Right ventricle myocardium inferior (tissue), 1 donor: ENCODE data around the gene CLEC11A. TPM values are rescaled to one million over a fixed set of nuclear protein-coding genes. Genes with fewer than 3 reads are reported as not detected.
"Not testable (repeated sequence)": the region's sequence is repeated elsewhere in the genome, so short reads cannot be mapped to it uniquely, and the experiment has no call there.

Experiments
- ATAC-seq: fragments of 200-7000 bp; cut with Tn5 transposase; one replicate; pipeline ENCODE4 v1.9.1; 2020; ENCODE audit warnings: mild to moderate bottlenecking, moderate library complexity
- DNase-seq: peaks from one replicate; pipeline ENCODE4 v3.0.0; 2021; ENCODE audit errors: missing footprints
- intact Hi-C: fragments of 100-400 bp; cut with DNase I; formaldehyde crosslinking; loops from one replicate; pipeline ENCODE4 v1.11.0; 2022
- total RNA-seq: library from RNA; stranded (reverse); fragmentation: NEBNext Ultra II Directional; extraction: Animal tissue kit (Norgen Biotek cat#: 25700); gene quantifications from one replicate; pipeline ENCODE4 v1.2.1, GENCODE V29; 2021
- donor health status: DM: no; HTN: yes; CAD: no; lungs with severe emphysema.

CLEC11A gene
- total RNA-seq, 1 donor from 2014 or later: 4.0 TPM

GRCh38 chr19:50743537-50743936 is 20.4 kb downstream of the CLEC11A start:
- intact Hi-C loops: no loop called here
- DNase-seq: no peak
- ATAC-seq: no peak

GRCh38 chr19:50745221-50745620 is 22.1 kb downstream of the CLEC11A start:
- no peak for DNase-seq

GRCh38 chr19:50747141-50747540 is 24.0 kb downstream of the CLEC11A start:
- intact Hi-C loops, ATAC-seq, DNase-seq: not testable (repeated sequence)

More at GRCh38 chr19:50745221-50745620, 22.1 kb downstream of the CLEC11A start:
- intact Hi-C loops: no loop called here
- no peak for ATAC-seq

GRCh38 chr19:50749490-50749889 is 26.3 kb downstream of the CLEC11A start:
- DNase-seq (no peak), ATAC-seq (no peak)
- intact Hi-C loops: no loop called here

GRCh38 chr19:50750010-50750409 is 26.8 kb downstream of the CLEC11A start:
- ATAC-seq (no peak), DNase-seq (no peak)
- intact Hi-C loops: no loop called here

GRCh38 chr19:50753879-50754278 is 30.7 kb downstream of the CLEC11A start:
- no peak for DNase-seq
- intact Hi-C loops: no loop called here
- no peak for ATAC-seq

GRCh38 chr19:50756244-50756643 is 33.1 kb downstream of the CLEC11A start:
- ATAC-seq, intact Hi-C loops, DNase-seq: not testable (repeated sequence)

- ATAC-seq, intact Hi-C loops, DNase-seq: not testable (repeated sequence)
Measured at GRCh38 chr19:50757624-50758023, 34.5 kb downstream of the CLEC11A start.

GRCh38 chr19:50759076-50759475 is 35.9 kb downstream of the CLEC11A start:
- intact Hi-C loops, DNase-seq, ATAC-seq: not testable (repeated sequence)

- ATAC-seq (no peak), DNase-seq (no peak)
- intact Hi-C loops: no loop called here
Measured at GRCh38 chr19:50759886-50760285, 36.7 kb downstream of the CLEC11A start.

- DNase-seq, ATAC-seq, intact Hi-C loops: not testable (repeated sequence)
Measured at GRCh38 chr19:50761501-50761900, 38.3 kb downstream of the CLEC11A start.

GRCh38 chr19:50763521-50763920 is 40.4 kb downstream of the CLEC11A start:
- DNase-seq, intact Hi-C loops, ATAC-seq: not testable (repeated sequence)

- intact Hi-C loops: no loop called here
- no peak for DNase-seq
- ATAC-seq: no peak
Measured at GRCh38 chr19:50764409-50764808, 41.2 kb downstream of the CLEC11A start.

- intact Hi-C loops, DNase-seq, ATAC-seq: not testable (repeated sequence)
Measured at GRCh38 chr19:50766746-50767145, 43.6 kb downstream of the CLEC11A start.

GRCh38 chr19:50767263-50767662 is 44.1 kb downstream of the CLEC11A start:
- intact Hi-C loops: not testable (repeated sequence)

GRCh38 chr19:50768277-50768676 is 45.1 kb downstream of the CLEC11A start:
- intact Hi-C loops: no loop called here
- ATAC-seq: no peak
- no peak for DNase-seq

More at GRCh38 chr19:50767263-50767662, 44.1 kb downstream of the CLEC11A start:
- ATAC-seq, DNase-seq: not testable (repeated sequence)

- DNase-seq, intact Hi-C loops, ATAC-seq: not testable (repeated sequence)
Measured at GRCh38 chr19:50770164-50770563, 47.0 kb downstream of the CLEC11A start, which contains the start of gene GPR32. TSS of gene GPR32 (plus strand) at chr19:50770464. CDS start at chr19:50770601, 137 bp downstream.

GRCh38 chr19:50770888-50771287 is 47.7 kb downstream of the CLEC11A start:
- intact Hi-C loops: no loop called here
- DNase-seq (no peak), ATAC-seq (no peak)

GRCh38 chr19:50772476-50772875 is 49.3 kb downstream of the CLEC11A start:
- ATAC-seq (no peak), DNase-seq (no peak)
- intact Hi-C loops: no loop called here

- DNase-seq, ATAC-seq, intact Hi-C loops: not testable (repeated sequence)
Measured at GRCh38 chr19:50772912-50773311, 49.7 kb downstream of the CLEC11A start.

GRCh38 chr19:50773454-50773853 is 50.3 kb downstream of the CLEC11A start:
- ATAC-seq, DNase-seq, intact Hi-C loops: not testable (repeated sequence)
